ENCODE measurements around the gene FNBP1L.

Gene FNBP1L

DNA sequence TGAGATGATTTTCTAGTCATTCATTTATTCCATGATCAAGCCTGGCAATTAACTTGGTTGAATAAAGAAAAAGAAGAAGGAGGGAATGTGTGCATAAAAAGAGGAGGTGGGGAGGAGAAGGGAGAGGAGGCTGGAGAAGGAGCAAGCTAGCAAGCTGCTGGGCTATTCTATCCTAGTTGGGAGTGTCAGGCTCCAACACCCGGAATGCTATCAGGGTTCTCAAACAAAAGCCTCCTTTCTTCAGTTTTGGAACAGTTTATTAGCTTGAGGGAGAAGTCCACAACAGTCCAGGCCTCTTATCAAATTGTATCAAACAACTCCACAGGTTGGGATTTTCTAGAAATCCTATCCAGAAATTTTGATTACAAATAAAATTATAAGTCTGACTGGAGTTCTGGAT, 153.8 kb downstream of the FNBP1L start:
- no peak overlapping the region for H3K4me2 ChIP-seq (ENCODE audit: low read length)
- H3K27me3 ChIP-seq (ENCODE audit: control insufficient read depth, insufficient read depth, low read length) = no peaks in the 10 kb centered on the region
- no peak overlapping the region for H2AFZ ChIP-seq
- H3K9ac ChIP-seq = no peak overlapping the region
- no peaks in the 10 kb centered on the region for H3K36me3 ChIP-seq (ENCODE audit: control insufficient read depth, insufficient read depth, low read length)
- H3K79me2 ChIP-seq = no peaks in the 10 kb centered on the region
- no peaks in the 10 kb centered on the region for H3K9me3 ChIP-seq (ENCODE audit: control insufficient read depth, low read length)
- TF ChIP-seq, protein P1, sequence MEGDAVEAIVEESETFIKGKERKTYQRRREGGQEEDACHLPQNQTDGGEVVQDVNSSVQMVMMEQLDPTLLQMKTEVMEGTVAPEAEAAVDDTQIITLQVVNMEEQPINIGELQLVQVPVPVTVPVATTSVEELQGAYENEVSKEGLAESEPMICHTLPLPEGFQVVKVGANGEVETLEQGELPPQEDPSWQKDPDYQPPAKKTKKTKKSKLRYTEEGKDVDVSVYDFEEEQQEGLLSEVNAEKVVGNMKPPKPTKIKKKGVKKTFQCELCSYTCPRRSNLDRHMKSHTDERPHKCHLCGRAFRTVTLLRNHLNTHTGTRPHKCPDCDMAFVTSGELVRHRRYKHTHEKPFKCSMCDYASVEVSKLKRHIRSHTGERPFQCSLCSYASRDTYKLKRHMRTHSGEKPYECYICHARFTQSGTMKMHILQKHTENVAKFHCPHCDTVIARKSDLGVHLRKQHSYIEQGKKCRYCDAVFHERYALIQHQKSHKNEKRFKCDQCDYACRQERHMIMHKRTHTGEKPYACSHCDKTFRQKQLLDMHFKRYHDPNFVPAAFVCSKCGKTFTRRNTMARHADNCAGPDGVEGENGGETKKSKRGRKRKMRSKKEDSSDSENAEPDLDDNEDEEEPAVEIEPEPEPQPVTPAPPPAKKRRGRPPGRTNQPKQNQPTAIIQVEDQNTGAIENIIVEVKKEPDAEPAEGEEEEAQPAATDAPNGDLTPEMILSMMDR (IDR thresholded peaks at IDR 0.05) = no peak
- peaks cover 3% of the 10 kb centered on the region for H3K4me1 ChIP-seq
- no peak overlapping the region for H3K4me3 ChIP-seq (ENCODE audit: low read depth, low read length)
- H3K27ac ChIP-seq = no peak overlapping the region

DNA sequence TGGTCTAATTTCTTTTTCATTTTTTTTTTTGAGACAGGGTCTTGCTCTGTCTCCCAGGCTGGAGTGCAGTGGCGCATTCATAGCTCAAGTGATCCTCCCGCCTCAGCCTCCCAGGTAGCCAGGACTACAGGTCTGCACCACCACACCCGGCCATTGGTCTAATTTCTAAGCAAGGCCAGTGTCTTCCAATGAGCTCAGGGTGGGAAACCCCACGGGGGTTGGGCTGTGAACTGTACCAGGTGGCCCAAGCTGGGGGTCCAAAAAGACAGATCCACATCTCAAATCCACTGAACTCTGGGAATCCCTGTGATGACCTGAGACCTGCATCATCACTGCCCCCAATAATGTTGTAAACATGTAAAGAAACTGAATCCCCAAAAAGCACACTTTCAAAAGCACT, 154.2 kb downstream of the FNBP1L start:
- Histone ChIP-seq H3K9me3 (ENCODE audit: control insufficient read depth, low read length) (no peaks in the 10 kb centered on the region), H3K9ac (no peak overlapping the region), H3K27me3 (ENCODE audit: control insufficient read depth, insufficient read depth, low read length) (no peaks in the 10 kb centered on the region), H3K36me3 (ENCODE audit: control insufficient read depth, insufficient read depth, low read length) (no peaks in the 10 kb centered on the region), H3K4me3 (ENCODE audit: low read depth, low read length) (no peak overlapping the region), H2AFZ (no peak overlapping the region), H3K79me2 (no peaks in the 10 kb centered on the region), H3K4me1 (peaks cover 3% of the 10 kb centered on the region), H3K27ac (no peak overlapping the region), H3K4me2 (ENCODE audit: low read length) (no peak overlapping the region)
- TF ChIP-seq, protein P1 (IDR thresholded peaks at IDR 0.05) = no peak

DNA sequence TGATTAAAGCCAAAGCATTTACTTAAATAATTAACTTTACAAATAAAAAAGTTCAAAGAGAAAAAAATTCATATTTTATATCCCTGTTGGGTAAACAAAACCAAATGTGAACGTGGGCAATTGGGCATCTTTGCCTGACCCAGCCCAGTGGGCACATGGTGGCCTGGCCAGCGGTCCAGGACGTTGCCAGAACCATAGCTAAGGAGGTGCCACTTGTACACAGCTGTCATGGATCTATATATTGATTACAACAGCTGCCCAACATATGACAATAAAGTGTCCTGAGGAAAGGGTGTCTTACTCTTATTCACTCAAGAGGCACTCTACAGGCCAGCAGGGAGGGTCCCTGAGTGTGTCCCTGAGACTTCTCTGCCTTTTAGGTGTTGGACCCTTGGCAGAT, 155.2 kb downstream of the FNBP1L start:
- Histone ChIP-seq H3K9ac (no peak overlapping the region), H3K9me3 (ENCODE audit: control insufficient read depth, low read length) (no peaks in the 10 kb centered on the region), H3K4me2 (ENCODE audit: low read length) (no peak overlapping the region), H3K27me3 (ENCODE audit: control insufficient read depth, insufficient read depth, low read length) (no peaks in the 10 kb centered on the region), H3K36me3 (ENCODE audit: control insufficient read depth, insufficient read depth, low read length) (no peaks in the 10 kb centered on the region), H3K27ac (no peak overlapping the region), H3K4me3 (ENCODE audit: low read depth, low read length) (no peak overlapping the region), H2AFZ (no peak overlapping the region), H3K79me2 (no peaks in the 10 kb centered on the region), H3K4me1 (peaks cover 3% of the 10 kb centered on the region)
- TF ChIP-seq, protein P1 (IDR thresholded peaks at IDR 0.05) = no peak

DNA sequence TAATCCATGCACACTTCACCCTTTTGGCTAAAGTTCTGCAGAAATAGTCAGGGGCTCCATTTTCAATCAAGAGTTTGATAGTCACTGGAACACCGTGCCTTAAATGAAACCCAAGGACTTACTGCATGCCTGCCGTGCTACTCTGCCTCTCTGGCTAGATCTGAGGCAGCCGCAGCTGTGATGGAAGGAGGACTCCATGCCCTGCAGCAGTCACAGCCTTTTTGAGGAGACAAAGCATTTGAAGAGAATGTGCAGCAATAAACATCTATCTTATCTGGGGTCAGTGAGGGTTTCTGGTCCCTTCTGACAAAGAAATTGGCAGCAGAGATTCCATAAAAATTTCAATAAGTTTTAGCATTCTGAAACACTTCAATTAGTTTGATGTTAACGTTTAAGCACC, 155.7 kb downstream of the FNBP1L start:
- Histone ChIP-seq H3K79me2 (no peaks in the 10 kb centered on the region), H3K27me3 (ENCODE audit: control insufficient read depth, insufficient read depth, low read length) (no peaks in the 10 kb centered on the region), H3K9ac (no peak overlapping the region), H3K27ac (no peak overlapping the region), H3K36me3 (ENCODE audit: control insufficient read depth, insufficient read depth, low read length) (no peaks in the 10 kb centered on the region), H3K4me3 (ENCODE audit: low read depth, low read length) (no peak overlapping the region), H2AFZ (no peak overlapping the region), H3K4me1 (peaks cover under 1% of the 10 kb centered on the region), H3K4me2 (ENCODE audit: low read length) (no peak overlapping the region), H3K9me3 (ENCODE audit: control insufficient read depth, low read length) (no peaks in the 10 kb centered on the region)
- TF ChIP-seq, protein P1 (IDR thresholded peaks at IDR 0.05) = no peak

Data from parathyroid adenoma (tissue), 2 donors.